Breast epithelium (tissue), 3 donors: Measurements from ENCODE around the gene MEIS2.
"Not testable (repeated sequence)": the region's sequence is repeated elsewhere in the genome, so short reads cannot be mapped to it uniquely, and the experiment has no call there.

Experiments used
- CTCF ChIP-seq, 3 donors: fragments of 450-650 bp; IDR thresholded peaks; one replicate each; pipeline ENCODE4 v1.5.1; 2016 to 2017; ENCODE audit warnings: antibody characterized with exemption in 3 of 3, mild to moderate bottlenecking in 3 of 3, moderate library complexity in 3 of 3
- POLR2A ChIP-seq: fragments of 450-650 bp; IDR thresholded peaks from one replicate; pipeline ENCODE4 v1.6.1; 2016; ENCODE audit warnings: antibody characterized with exemption, mild to moderate bottlenecking, moderate library complexity
- POLR2AphosphoS5 ChIP-seq, 3 donors: sonication (generic); formaldehyde crosslinking; IDR thresholded peaks; one replicate each; pipeline ENCODE4 v1.6.1; 2017; ENCODE audit warnings: antibody characterized with exemption in 3 of 3

GRCh38 chr15:36980281-36980680, 120.1 kb downstream of the MEIS2 start:
- not testable (repeated sequence) for TF ChIP-seq CTCF (IDR thresholded peaks at IDR 0.05); POLR2AphosphoS5 (IDR thresholded peaks at IDR 0.05); POLR2A
